ENCODE measurements around the gene KRT71.

GRCh38 chr12:52517888-52518287, 35.1 kb downstream of the KRT71 start:
- TF ChIP-seq CTCF (IDR thresholded peaks at IDR 0.05; ENCODE audit: low read depth, low read length) (no peak), POLR2A (IDR thresholded peaks at IDR 0.05; ENCODE audit: extremely low read depth, insufficient read length) (no peak), MYC (IDR thresholded peaks at IDR 0.05; ENCODE audit: low read depth, low read length) (no peak), MAX (IDR thresholded peaks at IDR 0.05; ENCODE audit: low read depth, low read length) (no peak)
